Osteocyte (in vitro differentiated cells): ENCODE data around the gene CAMKK2. TPM values are rescaled to one million over a fixed set of nuclear protein-coding genes. Genes with fewer than 3 reads are reported as not detected.
"Not testable (repeated sequence)": the region's sequence is repeated elsewhere in the genome, so short reads cannot be mapped to it uniquely, and the experiment has no call there.

Experiments
- DNase-seq: peaks from one replicate; pipeline ENCODE4 v3.0.0; 2021; ENCODE audit warnings: mixed read lengths; ENCODE audit not compliant: unreplicated experiment; ENCODE audit errors: extremely low spot score
- H3K27ac Mint-ChIP-seq: one replicate; pipeline ENCODE4 v1.8.0; 2021; ENCODE audit warnings: mild to moderate bottlenecking, mixed read lengths; ENCODE audit not compliant: unreplicated experiment
- H3K27me3 Mint-ChIP-seq: one replicate; pipeline ENCODE4 v1.8.0; 2021; ENCODE audit warnings: mixed read lengths; ENCODE audit not compliant: unreplicated experiment
- H3K36me3 Mint-ChIP-seq: one replicate; pipeline ENCODE4 v1.8.0; 2021; ENCODE audit warnings: mixed read lengths; ENCODE audit not compliant: unreplicated experiment
- H3K4me1 Mint-ChIP-seq: one replicate; pipeline ENCODE4 v1.8.0; 2021; ENCODE audit warnings: mixed read lengths; ENCODE audit not compliant: unreplicated experiment
- H3K4me3 Mint-ChIP-seq: one replicate; pipeline ENCODE4 v1.8.0; 2021; ENCODE audit warnings: mild to moderate bottlenecking, moderate library complexity, mixed read lengths; ENCODE audit not compliant: unreplicated experiment
- H3K9me3 Mint-ChIP-seq: one replicate; pipeline ENCODE4 v1.8.0; 2021; ENCODE audit warnings: mixed read lengths; ENCODE audit not compliant: unreplicated experiment
- CTCF ChIP-seq: fragments of 200-600 bp; sonication (generic); IDR thresholded peaks from 2 replicates; pipeline ENCODE4 v1.5.0; 2021; ENCODE audit warnings: antibody characterized with exemption, mild to moderate bottlenecking, moderate library complexity
- total RNA-seq: library from RNA; stranded (reverse); gene quantifications from 2 replicates; pipeline ENCODE4 v1.2.1, GENCODE V29; 2021

The CAMKK2 gene
- total RNA-seq, 1 donor from 2014 or later, result 33.0 TPM

- no peak for TF ChIP-seq CTCF
- H3K36me3 Mint-ChIP-seq, result no peaks in the 10 kb centered on the region
- H3K27ac Mint-ChIP-seq, result no peak overlapping the region
- H3K4me3 Mint-ChIP-seq, result no peak overlapping the region
- H3K4me1 Mint-ChIP-seq, result peaks cover 12% of the 10 kb centered on the region
- DNase-seq, result no peak
- peaks cover 2% of the 10 kb centered on the region for H3K27me3 Mint-ChIP-seq
- H3K9me3 Mint-ChIP-seq, result no peaks in the 10 kb centered on the region
Observed at GRCh38 chr12:121299662-121300061, 3.2 kb upstream of the CAMKK2 start.

- not testable (repeated sequence) for H3K27me3 Mint-ChIP-seq, DNase-seq, H3K4me3 Mint-ChIP-seq, H3K27ac Mint-ChIP-seq, H3K36me3 Mint-ChIP-seq, H3K9me3 Mint-ChIP-seq
- H3K4me1 Mint-ChIP-seq, result peaks cover 12% of the 10 kb centered on the region
Observed at GRCh38 chr12:121298411-121298810, 1.9 kb upstream of the CAMKK2 start.

GRCh38 chr12:121297435-121297991 is 1.0 kb upstream of the CAMKK2 start:
- Mint-ChIP-seq H3K9me3 (no peaks in the 10 kb centered on the region), H3K27ac (peak overlapping the region; percentile 71), H3K27me3 (peaks cover 2% of the 10 kb centered on the region), H3K4me1 (peaks cover 12% of the 10 kb centered on the region), H3K4me3 (peak overlapping the region; percentile 72), H3K36me3 (no peaks in the 10 kb centered on the region)
- no peak for DNase-seq
- TF ChIP-seq CTCF, result no peak

GRCh38 chr12:121295746-121296617 is 527 bp downstream of the CAMKK2 start:
- peak overlapping the region; percentile 84 for H3K4me3 Mint-ChIP-seq
- peaks cover 12% of the 10 kb centered on the region for H3K4me1 Mint-ChIP-seq
- H3K27me3 Mint-ChIP-seq, result no peaks in the 10 kb centered on the region
- no peak for TF ChIP-seq CTCF
- H3K36me3 Mint-ChIP-seq, result peaks cover 3% of the 10 kb centered on the region
- H3K9me3 Mint-ChIP-seq, result no peaks in the 10 kb centered on the region
- peak overlapping the region; percentile 50 for H3K27ac Mint-ChIP-seq
- no peak for DNase-seq

- Mint-ChIP-seq H3K36me3 (peaks cover 3% of the 10 kb centered on the region), H3K4me1 (peaks cover 12% of the 10 kb centered on the region), H3K27me3 (no peaks in the 10 kb centered on the region), H3K9me3 (no peaks in the 10 kb centered on the region), H3K27ac (peak overlapping the region; percentile 50), H3K4me3 (peak overlapping the region; percentile 84)
- TF ChIP-seq CTCF, result no peak
- DNase-seq, result no peak
Observed at GRCh38 chr12:121295116-121295745, 1.3 kb downstream of the CAMKK2 start.
